ENCODE results near the gene PRTFDC1.
A peak's percentile ranks its signal among the peaks of the same experiment; 100 is the strongest.

Gene PRTFDC1

GRCh38 chr10:24902400-24902728 is 50.0 kb downstream of the PRTFDC1 start:
- no peak for DNase-seq (ENCODE audit: low read depth)

DNA sequence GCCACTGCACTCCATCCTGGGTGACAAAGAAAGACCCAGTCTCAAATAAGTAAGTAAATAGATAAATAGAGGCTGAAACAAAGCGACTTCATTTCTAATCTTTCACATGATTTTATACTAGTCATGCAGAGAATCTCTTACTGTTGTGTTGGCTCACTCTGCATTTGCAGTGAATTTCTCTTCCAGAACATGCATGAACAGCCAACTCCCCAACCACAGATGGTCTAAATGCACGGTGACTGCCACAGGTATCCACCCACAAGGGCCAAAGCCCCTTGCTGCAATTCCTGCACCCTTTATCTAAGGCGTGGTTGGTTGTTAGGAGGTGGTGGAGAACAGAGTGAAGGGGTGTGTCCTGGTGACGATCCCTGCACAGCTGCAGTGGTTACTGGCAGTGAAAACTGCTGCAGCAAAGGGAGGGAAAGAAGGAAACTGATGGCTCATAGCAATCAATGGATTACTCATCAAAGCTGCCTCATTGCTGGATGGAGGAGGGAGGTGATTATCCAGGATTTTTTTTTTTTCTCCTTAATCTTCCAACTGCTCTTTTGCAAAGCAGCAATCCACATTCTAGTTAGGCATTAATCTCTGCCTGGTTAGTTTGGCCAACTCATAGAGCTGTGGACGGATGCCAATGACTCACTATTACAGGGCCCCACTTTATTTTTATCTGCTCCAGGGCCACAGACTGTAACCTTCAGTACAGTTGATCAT is 50.6 kb downstream of the PRTFDC1 start:
- peak; percentile 96 for DNase-seq (ENCODE audit: low read depth)

DNA sequence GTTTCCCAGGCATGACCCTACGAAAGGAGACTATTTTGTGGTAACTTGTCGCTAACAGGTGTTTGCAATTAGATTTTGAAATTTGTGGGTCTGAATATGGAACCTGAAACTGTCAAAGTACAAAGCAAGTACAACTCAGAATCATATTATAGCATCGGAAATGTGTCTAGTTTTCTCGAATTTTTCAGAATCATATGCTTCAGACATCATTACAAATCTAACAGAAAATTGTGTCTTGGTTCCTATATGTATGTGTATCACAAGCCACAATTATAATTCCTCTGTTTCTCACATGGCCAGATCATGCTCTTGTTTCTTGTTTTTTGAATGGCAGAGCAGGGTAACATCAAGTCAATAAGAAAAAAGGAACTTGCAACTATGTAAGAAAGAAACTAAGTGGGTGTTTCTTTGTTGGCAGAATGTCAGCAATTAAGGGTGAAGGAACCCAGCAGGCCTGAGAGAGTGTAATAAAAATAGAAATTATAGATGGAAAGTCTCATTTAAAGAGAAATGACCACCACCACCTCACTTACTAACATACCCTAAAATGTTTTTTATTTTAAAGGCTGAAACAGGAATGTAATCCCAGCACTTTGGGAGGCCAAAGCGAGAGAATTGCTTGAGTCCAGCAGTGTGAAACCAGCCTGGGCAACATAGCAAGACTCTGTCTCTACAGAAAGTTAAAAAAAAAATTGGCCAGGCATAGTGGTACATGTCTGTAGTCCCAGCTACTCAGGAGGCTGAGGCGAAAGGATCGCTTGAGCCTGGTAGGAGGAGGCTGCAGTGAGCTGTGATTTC is 51.3 kb downstream of the PRTFDC1 start:
- DNase-seq (ENCODE audit: low read depth), result no peak

- DNase-seq (ENCODE audit: low read depth), result no peak
These were observed 52.8 kb downstream of the PRTFDC1 start for GRCh38 chr10:24899571-24899970.

DNA sequence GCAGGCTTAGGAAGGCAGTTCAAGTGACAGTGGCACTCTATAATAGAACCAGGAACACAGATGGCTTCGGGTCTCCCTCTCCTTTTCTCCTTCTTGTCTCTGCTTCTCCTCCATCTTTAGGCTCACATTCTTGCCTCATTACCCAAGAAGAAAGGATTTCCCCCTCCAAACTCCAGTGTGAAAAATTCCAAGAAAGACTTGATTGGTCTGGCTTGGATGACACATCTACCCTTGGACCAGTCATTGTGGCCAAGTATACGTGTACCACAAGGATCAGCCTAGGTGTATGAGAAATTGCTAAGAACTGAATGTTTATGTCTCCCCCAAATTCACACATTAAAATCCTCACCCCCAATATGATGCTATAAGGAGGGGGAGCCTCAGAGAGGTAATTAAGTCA is 53.9 kb downstream of the PRTFDC1 start:
- no peak for DNase-seq (ENCODE audit: low read depth)

DNA sequence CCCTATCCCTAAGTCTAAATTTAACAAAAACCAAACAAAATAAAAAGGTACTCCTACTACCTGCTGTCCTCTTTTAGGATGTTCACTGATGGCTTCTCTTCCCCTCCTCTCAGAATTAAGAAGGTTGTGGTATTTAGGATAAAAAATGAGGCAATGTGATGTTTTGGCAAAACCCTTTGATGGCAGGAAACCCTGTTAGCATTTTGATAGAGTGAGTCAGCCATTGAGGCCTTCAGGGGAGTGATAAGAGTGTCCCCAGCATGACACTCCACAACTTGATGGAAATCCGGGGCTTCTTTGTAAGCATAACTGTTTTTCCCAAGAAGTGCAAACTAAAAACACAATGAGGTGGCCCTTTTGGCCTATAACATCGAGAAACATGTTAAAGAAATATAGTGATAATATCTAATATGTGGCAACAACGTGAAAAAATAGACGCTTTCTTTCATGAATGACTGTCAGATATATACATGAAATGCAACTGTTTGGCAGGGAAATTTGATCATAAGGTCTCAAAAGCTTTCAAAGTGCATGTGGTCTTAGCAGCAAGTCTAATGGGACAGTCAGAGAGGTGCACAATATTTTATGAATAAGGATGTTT is 55.0 kb downstream of the PRTFDC1 start:
- DNase-seq (ENCODE audit: low read depth), result peak; percentile 69

DNA sequence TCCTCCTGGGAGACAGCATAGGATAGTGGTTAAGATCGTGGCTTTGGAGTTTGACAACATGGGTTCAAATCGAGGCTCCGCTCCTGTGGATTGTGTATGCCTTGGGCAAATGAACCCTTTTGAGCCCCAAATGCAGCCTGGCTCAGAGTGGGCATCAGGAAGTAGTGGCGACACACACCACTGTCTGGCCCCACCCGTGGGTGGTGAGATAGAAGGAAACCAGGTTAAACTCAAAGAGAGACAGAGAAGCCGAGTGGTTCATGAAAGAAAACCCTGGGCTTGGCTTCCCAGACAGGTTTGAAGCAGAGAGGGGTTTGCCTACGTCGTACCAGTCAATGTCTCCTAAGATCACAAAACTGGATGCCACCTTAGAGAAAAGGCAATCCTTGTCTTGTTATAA is 57.7 kb downstream of the PRTFDC1 start:
- no peak for DNase-seq (ENCODE audit: low read depth)

- peak; percentile 98 for DNase-seq (ENCODE audit: low read depth)
These were observed 58.1 kb downstream of the PRTFDC1 start for GRCh38 chr10:24894309-24894708.

GRCh38 chr10:24893127-24893526 is 59.3 kb downstream of the PRTFDC1 start:
- DNase-seq (ENCODE audit: low read depth), result peak; percentile 66

- DNase-seq (ENCODE audit: low read depth), result peak; percentile 33
These were observed 60.6 kb downstream of the PRTFDC1 start for GRCh38 chr10:24891823-24892222.

GRCh38 chr10:24889639-24890038 is 62.8 kb downstream of the PRTFDC1 start:
- DNase-seq (ENCODE audit: low read depth), result no peak

GRCh38 chr10:24887855-24888231 is 64.6 kb downstream of the PRTFDC1 start:
- no peak for DNase-seq (ENCODE audit: low read depth)

GRCh38 chr10:24886290-24886680 is 66.1 kb downstream of the PRTFDC1 start:
- no peak for DNase-seq (ENCODE audit: low read depth)

GRCh38 chr10:24885551-24886289 is 66.7 kb downstream of the PRTFDC1 start:
- DNase-seq (ENCODE audit: low read depth), result no peak

- no peak for DNase-seq (ENCODE audit: low read depth)
These were observed 67.6 kb downstream of the PRTFDC1 start for GRCh38 chr10:24884793-24885192.

- no peak for DNase-seq (ENCODE audit: low read depth)
These were observed 68.1 kb downstream of the PRTFDC1 start for GRCh38 chr10:24884316-24884715.

GRCh38 chr10:24883176-24883575 is 69.2 kb downstream of the PRTFDC1 start:
- no peak for DNase-seq (ENCODE audit: low read depth)

- DNase-seq (ENCODE audit: low read depth), result peak; percentile 69
These were observed 70.2 kb downstream of the PRTFDC1 start for GRCh38 chr10:24882047-24882698.

GRCh38 chr10:24879861-24880260 is 72.5 kb downstream of the PRTFDC1 start:
- no peak for DNase-seq (ENCODE audit: low read depth)

- no peak for DNase-seq (ENCODE audit: low read depth)
These were observed 78.3 kb downstream of the PRTFDC1 start for GRCh38 chr10:24874133-24874532.

GRCh38 chr10:24873281-24873683 is 79.1 kb downstream of the PRTFDC1 start:
- peak; percentile 96 for DNase-seq (ENCODE audit: low read depth)

GRCh38 chr10:24872790-24873182 is 79.6 kb downstream of the PRTFDC1 start:
- DNase-seq (ENCODE audit: low read depth), result no peak
